ENCODE results near the gene IGHMBP2. TPM values are rescaled to one million over a fixed set of nuclear protein-coding genes. Genes with fewer than 3 reads are reported as not detected.
A peak's percentile ranks its signal among the peaks of the same experiment; 100 is the strongest.

Gene IGHMBP2
- total RNA-seq, 1 donor from 2014 or later: 18.1 TPM

GRCh38 chr11:68954836-68955606 lies 51.3 kb downstream of the IGHMBP2 start:
- Mint-ChIP-seq H3K9me3 (ENCODE audit: low read depth) (no peaks in the 10 kb centered on the region), H3K4me1 (ENCODE audit: low read depth) (peaks cover 5% of the 10 kb centered on the region), H3K4me3 (ENCODE audit: unreplicated experiment) (no peak overlapping the region), H3K27ac (ENCODE audit: unreplicated experiment) (no peak overlapping the region), H3K36me3 (ENCODE audit: low read depth) (no peaks in the 10 kb centered on the region), H3K27me3 (ENCODE audit: low read depth) (no peaks in the 10 kb centered on the region)
- DNase-seq (ENCODE audit: low spot score): no peak
- TF ChIP-seq, protein P1, sequence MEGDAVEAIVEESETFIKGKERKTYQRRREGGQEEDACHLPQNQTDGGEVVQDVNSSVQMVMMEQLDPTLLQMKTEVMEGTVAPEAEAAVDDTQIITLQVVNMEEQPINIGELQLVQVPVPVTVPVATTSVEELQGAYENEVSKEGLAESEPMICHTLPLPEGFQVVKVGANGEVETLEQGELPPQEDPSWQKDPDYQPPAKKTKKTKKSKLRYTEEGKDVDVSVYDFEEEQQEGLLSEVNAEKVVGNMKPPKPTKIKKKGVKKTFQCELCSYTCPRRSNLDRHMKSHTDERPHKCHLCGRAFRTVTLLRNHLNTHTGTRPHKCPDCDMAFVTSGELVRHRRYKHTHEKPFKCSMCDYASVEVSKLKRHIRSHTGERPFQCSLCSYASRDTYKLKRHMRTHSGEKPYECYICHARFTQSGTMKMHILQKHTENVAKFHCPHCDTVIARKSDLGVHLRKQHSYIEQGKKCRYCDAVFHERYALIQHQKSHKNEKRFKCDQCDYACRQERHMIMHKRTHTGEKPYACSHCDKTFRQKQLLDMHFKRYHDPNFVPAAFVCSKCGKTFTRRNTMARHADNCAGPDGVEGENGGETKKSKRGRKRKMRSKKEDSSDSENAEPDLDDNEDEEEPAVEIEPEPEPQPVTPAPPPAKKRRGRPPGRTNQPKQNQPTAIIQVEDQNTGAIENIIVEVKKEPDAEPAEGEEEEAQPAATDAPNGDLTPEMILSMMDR (IDR thresholded peaks at IDR 0.05): no peak

- TF ChIP-seq, protein P1 (IDR thresholded peaks at IDR 0.05): no peak
- peaks cover 5% of the 10 kb centered on the region for H3K4me1 Mint-ChIP-seq (ENCODE audit: low read depth)
- DNase-seq (ENCODE audit: low spot score): no peak
- H3K9me3 Mint-ChIP-seq (ENCODE audit: low read depth): no peaks in the 10 kb centered on the region
- H3K27me3 Mint-ChIP-seq (ENCODE audit: low read depth): no peaks in the 10 kb centered on the region
- H3K27ac Mint-ChIP-seq (ENCODE audit: unreplicated experiment): no peak overlapping the region
- no peaks in the 10 kb centered on the region for H3K36me3 Mint-ChIP-seq (ENCODE audit: low read depth)
- no peak overlapping the region for H3K4me3 Mint-ChIP-seq (ENCODE audit: unreplicated experiment)
These were observed 51.9 kb downstream of the IGHMBP2 start for GRCh38 chr11:68955607-68955958.

DNA sequence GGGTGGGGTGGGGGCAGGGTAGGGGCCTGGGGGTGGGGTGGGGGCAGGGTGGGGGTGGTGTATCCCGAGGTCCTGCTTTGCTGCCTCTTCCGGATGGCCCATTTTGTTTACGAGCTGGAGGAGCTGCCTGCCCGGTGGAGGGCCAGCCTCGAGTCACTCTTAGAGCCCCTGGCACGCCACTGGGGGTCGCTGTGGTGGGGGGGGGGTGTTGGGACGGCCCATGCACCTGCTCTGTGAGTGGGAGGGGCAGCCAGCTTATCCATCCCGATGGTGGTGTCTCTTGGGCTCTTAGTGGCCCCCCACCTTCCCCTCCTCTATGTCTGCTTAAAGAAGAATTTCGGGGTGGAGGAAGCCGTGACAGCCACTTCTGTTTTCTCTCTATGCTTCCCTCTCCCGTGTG lies 52.5 kb downstream of the IGHMBP2 start:
- Mint-ChIP-seq H3K4me1 (ENCODE audit: low read depth) (peaks cover 5% of the 10 kb centered on the region), H3K4me3 (ENCODE audit: unreplicated experiment) (no peak overlapping the region), H3K9me3 (ENCODE audit: low read depth) (no peaks in the 10 kb centered on the region), H3K27ac (ENCODE audit: unreplicated experiment) (no peak overlapping the region), H3K27me3 (ENCODE audit: low read depth) (no peaks in the 10 kb centered on the region), H3K36me3 (ENCODE audit: low read depth) (no peaks in the 10 kb centered on the region)
- no peak for DNase-seq (ENCODE audit: low spot score)
- TF ChIP-seq, protein P1 (IDR thresholded peaks at IDR 0.05): peak; percentile 56

DNA sequence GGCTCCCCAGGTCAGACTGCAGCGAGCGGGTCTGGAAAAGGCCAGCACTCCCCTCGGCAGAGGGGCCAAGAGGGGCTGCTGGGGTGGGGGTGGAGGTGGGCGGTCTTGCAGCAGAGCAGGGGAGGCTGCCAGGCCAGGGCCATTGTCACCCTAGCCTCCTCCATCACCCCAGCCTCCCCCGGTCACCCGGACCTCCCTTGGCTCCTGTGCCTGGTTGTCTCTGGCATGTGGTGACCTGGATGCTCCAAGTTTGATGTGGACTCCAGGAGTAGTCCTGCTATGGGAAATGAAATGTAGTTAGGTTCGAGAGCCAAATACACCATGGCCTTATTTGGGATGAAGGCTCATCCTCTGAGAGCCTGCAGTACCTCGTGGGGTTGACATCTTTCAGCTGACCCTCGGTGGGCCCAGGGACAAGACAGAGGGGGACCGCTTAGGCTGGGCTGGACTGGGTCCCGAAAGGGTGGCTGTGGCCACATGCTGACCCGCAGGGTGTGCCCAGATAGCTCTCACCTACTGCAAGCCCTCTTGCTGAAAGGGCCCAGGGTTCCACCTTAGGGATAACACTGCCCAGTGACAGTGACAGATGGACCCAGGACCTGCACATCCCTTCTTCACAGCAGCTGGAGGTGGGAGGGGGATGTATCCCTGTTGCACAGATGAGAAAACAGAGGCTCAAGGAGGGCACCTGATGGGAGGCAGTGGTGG lies 53.0 kb downstream of the IGHMBP2 start:
- Mint-ChIP-seq H3K4me3 (ENCODE audit: unreplicated experiment) (no peak overlapping the region), H3K27me3 (ENCODE audit: low read depth) (no peaks in the 10 kb centered on the region), H3K9me3 (ENCODE audit: low read depth) (no peaks in the 10 kb centered on the region), H3K4me1 (ENCODE audit: low read depth) (peaks cover 5% of the 10 kb centered on the region), H3K27ac (ENCODE audit: unreplicated experiment) (no peak overlapping the region), H3K36me3 (ENCODE audit: low read depth) (no peaks in the 10 kb centered on the region)
- TF ChIP-seq, protein P1 (IDR thresholded peaks at IDR 0.05): no peak
- no peak for DNase-seq (ENCODE audit: low spot score)

DNA sequence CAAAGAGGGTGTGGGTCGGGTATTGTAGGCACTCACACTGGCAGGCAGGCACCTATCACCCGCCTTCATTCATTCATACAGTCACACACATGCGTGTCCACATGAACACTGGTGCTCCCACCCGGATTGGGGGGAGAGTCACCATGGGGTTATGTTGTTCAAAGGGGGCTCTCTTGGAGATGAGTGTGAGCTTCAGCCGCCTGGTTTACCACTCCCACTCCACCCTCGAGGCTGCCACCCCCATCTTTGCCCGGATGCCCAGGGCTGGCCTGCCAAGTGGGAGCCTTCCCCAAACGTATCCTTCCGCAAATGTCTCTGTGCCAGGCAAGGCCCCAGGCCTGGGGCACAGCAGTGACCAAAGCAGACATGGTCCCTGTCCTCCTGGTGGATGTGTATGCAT lies 54.5 kb downstream of the IGHMBP2 start:
- no peaks in the 10 kb centered on the region for H3K9me3 Mint-ChIP-seq (ENCODE audit: low read depth)
- H3K36me3 Mint-ChIP-seq (ENCODE audit: low read depth): no peaks in the 10 kb centered on the region
- H3K27ac Mint-ChIP-seq (ENCODE audit: unreplicated experiment): no peak overlapping the region
- no peaks in the 10 kb centered on the region for H3K27me3 Mint-ChIP-seq (ENCODE audit: low read depth)
- H3K4me3 Mint-ChIP-seq (ENCODE audit: unreplicated experiment): no peak overlapping the region
- peaks cover 5% of the 10 kb centered on the region for H3K4me1 Mint-ChIP-seq (ENCODE audit: low read depth)
- no peak for DNase-seq (ENCODE audit: low spot score)
- TF ChIP-seq, protein P1 (IDR thresholded peaks at IDR 0.05): no peak
